Measurements from ENCODE around the gene NFATC2.

Gene NFATC2

GRCh38 chr20:51417250-51418136 lies 125.0 kb downstream of the NFATC2 start:
- in situ Hi-C loops (cut with HindIII; ENCODE audit: low pct_ligation_motif_present, low pct_unique_long_range_greater_than_20kb, low sequenced_read_pairs): no loop called here
- DNase-seq: no peak

- DNase-seq: no peak
- in situ Hi-C loops (cut with HindIII; ENCODE audit: low pct_ligation_motif_present, low pct_unique_long_range_greater_than_20kb, low sequenced_read_pairs): no loop called here
These were observed 125.8 kb downstream of the NFATC2 start for GRCh38 chr20:51416532-51417249.

GRCh38 chr20:51413857-51414256 lies 128.7 kb downstream of the NFATC2 start:
- in situ Hi-C loops (cut with HindIII; ENCODE audit: low pct_ligation_motif_present, low pct_unique_long_range_greater_than_20kb, low sequenced_read_pairs): no loop called here
- DNase-seq: no peak

GRCh38 chr20:51412951-51413481 lies 129.5 kb downstream of the NFATC2 start:
- in situ Hi-C loops (cut with HindIII; ENCODE audit: low pct_ligation_motif_present, low pct_unique_long_range_greater_than_20kb, low sequenced_read_pairs): no loop called here
- DNase-seq: no peak

- DNase-seq: no peak
- in situ Hi-C loops (cut with HindIII; ENCODE audit: low pct_ligation_motif_present, low pct_unique_long_range_greater_than_20kb, low sequenced_read_pairs): no loop called here
These were observed 130.1 kb downstream of the NFATC2 start for GRCh38 chr20:51412333-51412871.

GRCh38 chr20:51411870-51412269 lies 130.6 kb downstream of the NFATC2 start:
- in situ Hi-C loops (cut with HindIII; ENCODE audit: low pct_ligation_motif_present, low pct_unique_long_range_greater_than_20kb, low sequenced_read_pairs): no loop called here
- no peak for DNase-seq

GRCh38 chr20:51410586-51411325 lies 131.8 kb downstream of the NFATC2 start:
- in situ Hi-C loops (cut with HindIII; ENCODE audit: low pct_ligation_motif_present, low pct_unique_long_range_greater_than_20kb, low sequenced_read_pairs): no loop called here
- no peak for DNase-seq

- in situ Hi-C loops (cut with HindIII; ENCODE audit: low pct_ligation_motif_present, low pct_unique_long_range_greater_than_20kb, low sequenced_read_pairs): no loop called here
- no peak for DNase-seq
These were observed 133.2 kb downstream of the NFATC2 start for GRCh38 chr20:51409192-51409880.

- in situ Hi-C loops (cut with HindIII; ENCODE audit: low pct_ligation_motif_present, low pct_unique_long_range_greater_than_20kb, low sequenced_read_pairs): no loop called here
- DNase-seq: no peak
These were observed 138.0 kb downstream of the NFATC2 start for GRCh38 chr20:51404297-51405060.

GRCh38 chr20:51403466-51404220 lies 138.9 kb downstream of the NFATC2 start:
- in situ Hi-C loops (cut with HindIII; ENCODE audit: low pct_ligation_motif_present, low pct_unique_long_range_greater_than_20kb, low sequenced_read_pairs): no loop called here
- DNase-seq: no peak

GRCh38 chr20:51402201-51402600 lies 140.3 kb downstream of the NFATC2 start:
- DNase-seq: no peak
- in situ Hi-C loops (cut with HindIII; ENCODE audit: low pct_ligation_motif_present, low pct_unique_long_range_greater_than_20kb, low sequenced_read_pairs): no loop called here

- no peak for DNase-seq
- in situ Hi-C loops (cut with HindIII; ENCODE audit: low pct_ligation_motif_present, low pct_unique_long_range_greater_than_20kb, low sequenced_read_pairs): no loop called here
These were observed 141.0 kb downstream of the NFATC2 start for GRCh38 chr20:51401496-51401895.

GRCh38 chr20:51400051-51400926 lies 142.2 kb downstream of the NFATC2 start:
- DNase-seq: no peak
- in situ Hi-C loops (cut with HindIII; ENCODE audit: low pct_ligation_motif_present, low pct_unique_long_range_greater_than_20kb, low sequenced_read_pairs): no loop called here

- no peak for DNase-seq
- in situ Hi-C loops (cut with HindIII; ENCODE audit: low pct_ligation_motif_present, low pct_unique_long_range_greater_than_20kb, low sequenced_read_pairs): loop anchor here (25.0 kb wide), 1 partner anchor 188 kb away; no protein-coding TSS in a partner anchor
These were observed 143.3 kb downstream of the NFATC2 start for GRCh38 chr20:51399006-51399890.

- no peak for DNase-seq
- in situ Hi-C loops (cut with HindIII; ENCODE audit: low pct_ligation_motif_present, low pct_unique_long_range_greater_than_20kb, low sequenced_read_pairs): loop anchor here (25.0 kb wide), 1 partner anchor 189 kb away; no protein-coding TSS in a partner anchor
These were observed 144.0 kb downstream of the NFATC2 start for GRCh38 chr20:51398552-51398951.

Data from ACHN (cell line).